Mesodermal cell (in vitro differentiated cells): ENCODE data around the gene PPP6R3.
"Not testable (repeated sequence)": the region's sequence is repeated elsewhere in the genome, so short reads cannot be mapped to it uniquely, and the experiment has no call there.

ENCODE experiments used
- H3K27ac ChIP-seq: 2 replicates; pipeline ENCODE4 v1.7.0; 2013; ENCODE audit warnings: mild to moderate bottlenecking, low read depth, low read length, moderate library complexity; ENCODE audit not compliant: severe bottlenecking
- H3K36me3 ChIP-seq: 2 replicates; pipeline ENCODE4 v1.7.1; 2013; ENCODE audit warnings: mild to moderate bottlenecking, low read length, moderate library complexity; ENCODE audit not compliant: control insufficient read depth, insufficient read depth
- H3K4me1 ChIP-seq: one replicate; pipeline ENCODE4 v1.7.1; 2013; ENCODE audit warnings: mild to moderate bottlenecking, low read length; ENCODE audit not compliant: insufficient read depth, control insufficient read depth, poor library complexity, severe bottlenecking
- H3K4me3 ChIP-seq: 2 replicates; pipeline ENCODE4 v1.7.0; 2013; ENCODE audit warnings: low read length, control low read depth, mild to moderate bottlenecking; ENCODE audit not compliant: insufficient read depth, poor library complexity, severe bottlenecking; ENCODE audit errors: extremely low read depth
- H3K9me3 ChIP-seq: 2 replicates; pipeline ENCODE4 v1.7.1; 2013; ENCODE audit warnings: mild to moderate bottlenecking, low read length, moderate library complexity; ENCODE audit not compliant: control insufficient read depth
- WGBS, 2 experiments: methylation state at CpG; one replicate each; pipeline ENCODE4 v1.1.5; 2013; ENCODE audit warnings: missing lambda C conversion rate in 2 of 2; ENCODE audit not compliant: insufficient coverage in 2 of 2; 5-methylcytosine and 5-hydroxymethylcytosine counted together

The PPP6R3 gene

DNA sequence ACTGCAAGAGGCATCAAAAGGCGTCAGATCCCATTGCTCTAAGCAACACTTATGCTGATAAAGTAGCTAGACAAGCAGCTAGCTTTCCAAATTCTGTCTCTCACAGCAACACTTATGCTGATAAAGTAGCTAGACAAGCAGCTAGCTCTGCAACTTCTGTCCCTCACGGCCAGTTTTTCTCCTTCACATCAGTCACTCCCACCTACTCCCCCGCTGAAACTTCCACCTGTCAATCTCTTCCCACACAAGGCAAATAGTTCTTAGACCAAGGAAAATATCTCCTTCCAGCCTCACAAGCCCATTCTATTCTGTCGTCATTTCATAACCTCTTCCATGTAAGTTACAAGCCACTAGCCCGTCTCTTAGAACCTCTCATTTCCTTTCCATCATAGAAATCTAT lies 168.3 kb downstream of the PPP6R3 start:
- 100% methylated on average over 1 of the region's 5 CpGs; no CpG with 5 or more reads in 1 of the 2 experiments for WGBS, 2 experiments
- not testable (repeated sequence) for H3K9me3 ChIP-seq

DNA sequence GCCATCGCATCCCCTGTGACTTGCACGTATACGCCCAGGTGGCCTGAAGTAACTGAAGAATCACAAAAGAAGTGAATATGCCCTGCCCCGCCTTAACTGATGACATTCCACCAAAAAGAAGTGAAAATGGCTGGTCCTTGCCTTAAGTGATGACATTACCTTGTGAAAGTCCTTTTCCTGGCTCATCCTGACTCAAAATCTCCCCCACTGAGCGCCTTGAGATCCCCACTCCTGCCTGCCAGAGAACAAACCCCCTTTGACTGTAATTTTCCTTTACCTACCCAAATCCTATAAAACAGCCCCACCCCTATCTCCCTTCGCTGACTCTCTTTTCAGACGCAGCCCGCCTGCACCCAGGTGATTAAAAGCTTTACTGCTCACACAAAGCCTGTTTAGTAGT lies 171.8 kb downstream of the PPP6R3 start:
- H3K36me3 ChIP-seq, H3K27ac ChIP-seq, H3K9me3 ChIP-seq, H3K4me3 ChIP-seq, H3K4me1 ChIP-seq: not testable (repeated sequence)
- 88 to 92% methylated on average over 4 to 8 of the region's 8 CpGs for WGBS, 2 experiments

More for the DNA sequence above, 168.3 kb downstream of the PPP6R3 start:
- H3K36me3 ChIP-seq, H3K4me3 ChIP-seq, H3K4me1 ChIP-seq, H3K27ac ChIP-seq: not testable (repeated sequence)

DNA sequence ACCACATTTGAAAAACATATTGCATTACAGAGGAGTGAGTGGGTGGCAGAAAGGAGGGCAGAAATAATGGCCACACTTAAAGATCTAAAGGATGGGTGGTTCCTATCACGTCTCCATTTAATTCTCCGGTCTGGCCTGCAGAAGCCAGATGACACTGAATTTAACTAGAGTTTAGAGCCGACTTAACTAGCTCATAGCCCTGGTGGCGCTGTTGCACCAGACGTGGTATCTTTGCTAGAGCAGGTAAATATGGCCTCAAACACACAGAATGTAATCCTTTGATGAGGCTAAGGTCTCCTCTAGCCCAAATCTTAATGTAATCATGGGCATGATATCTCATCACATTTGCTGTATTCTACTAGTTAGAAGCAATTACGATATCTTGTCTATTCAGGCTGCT lies 172.2 kb downstream of the PPP6R3 start:
- WGBS, 2 experiments: 40 to 41% methylated on average over 5 to 6 of the region's 6 CpGs
- no peaks in the 10 kb centered on the region for H3K36me3 ChIP-seq
- no peaks in the 10 kb centered on the region for H3K4me1 ChIP-seq
- H3K27ac ChIP-seq: no peak overlapping the region
- no peaks in the 10 kb centered on the region for H3K9me3 ChIP-seq
- no peak overlapping the region for H3K4me3 ChIP-seq

DNA sequence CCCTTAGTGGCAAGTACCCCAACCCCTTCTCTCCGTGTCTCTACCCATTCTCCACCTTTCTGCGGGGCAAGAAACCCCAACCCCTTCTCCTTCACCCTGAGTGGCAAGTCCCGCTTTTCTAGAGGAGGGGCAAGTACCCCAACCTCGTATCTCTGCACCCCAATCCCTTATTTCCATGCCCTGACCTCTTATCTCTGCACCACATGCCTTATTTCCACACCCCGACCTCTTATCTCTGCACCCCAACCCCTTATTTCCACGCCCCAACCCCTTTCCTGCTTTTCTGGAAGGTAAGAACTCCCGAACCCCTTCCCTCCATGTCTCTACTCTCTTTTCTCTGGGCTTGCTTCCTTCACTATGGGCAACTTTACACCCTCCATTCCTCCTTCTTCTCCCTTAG lies 174.1 kb downstream of the PPP6R3 start:
- H3K4me1 ChIP-seq, H3K36me3 ChIP-seq, H3K4me3 ChIP-seq, H3K9me3 ChIP-seq, H3K27ac ChIP-seq: not testable (repeated sequence)
- 89 to 94% methylated on average over 2 to 7 of the region's 7 CpGs for WGBS, 2 experiments

DNA sequence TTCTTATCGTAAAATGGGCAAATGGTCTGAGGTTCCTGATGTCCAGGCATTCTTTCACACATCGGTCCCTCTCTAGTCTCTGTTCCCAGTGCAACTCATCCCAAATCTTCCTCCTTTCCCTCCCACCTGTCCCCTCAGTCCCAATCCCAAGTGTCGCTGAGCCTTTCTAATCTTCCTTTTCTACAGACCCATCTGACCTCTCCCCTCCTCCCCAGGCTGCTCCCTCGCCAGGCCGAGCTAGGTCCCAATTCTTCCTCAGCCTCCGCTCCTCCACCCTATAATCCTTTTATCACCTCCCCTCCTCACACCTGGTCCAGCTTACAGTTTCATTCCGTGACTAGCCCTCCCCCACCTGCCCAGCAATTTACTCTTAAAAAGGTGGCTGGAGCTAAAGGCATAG lies 174.6 kb downstream of the PPP6R3 start:
- not testable (repeated sequence) for H3K27ac ChIP-seq, H3K9me3 ChIP-seq, H3K4me3 ChIP-seq, H3K36me3 ChIP-seq, H3K4me1 ChIP-seq
- WGBS, 2 experiments: 74 to 92% methylated on average over 2 to 3 of the region's 7 CpGs

DNA sequence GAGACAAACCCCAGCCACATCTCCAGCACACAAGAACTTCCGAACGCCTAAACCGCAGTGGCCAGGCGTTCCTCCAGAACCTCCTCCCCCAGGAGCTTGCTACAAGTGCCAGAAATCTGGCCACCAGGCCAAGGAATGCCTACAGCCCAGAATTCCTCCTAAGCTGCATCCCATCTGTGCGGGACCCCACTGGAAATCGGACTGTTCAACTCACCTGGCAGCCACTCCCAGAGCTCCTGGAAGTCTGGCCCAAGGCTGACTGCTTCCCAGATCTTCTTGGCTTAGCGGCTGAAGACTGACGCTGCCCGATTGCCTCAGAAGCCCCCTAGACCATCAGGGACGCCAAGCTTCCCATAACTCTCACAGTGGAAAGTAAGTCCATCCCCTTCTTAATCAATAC lies 175.3 kb downstream of the PPP6R3 start:
- H3K36me3 ChIP-seq, H3K27ac ChIP-seq, H3K4me1 ChIP-seq, H3K9me3 ChIP-seq, H3K4me3 ChIP-seq: not testable (repeated sequence)
- 91 to 95% methylated on average over 6 of the region's 10 CpGs for WGBS, 2 experiments

DNA sequence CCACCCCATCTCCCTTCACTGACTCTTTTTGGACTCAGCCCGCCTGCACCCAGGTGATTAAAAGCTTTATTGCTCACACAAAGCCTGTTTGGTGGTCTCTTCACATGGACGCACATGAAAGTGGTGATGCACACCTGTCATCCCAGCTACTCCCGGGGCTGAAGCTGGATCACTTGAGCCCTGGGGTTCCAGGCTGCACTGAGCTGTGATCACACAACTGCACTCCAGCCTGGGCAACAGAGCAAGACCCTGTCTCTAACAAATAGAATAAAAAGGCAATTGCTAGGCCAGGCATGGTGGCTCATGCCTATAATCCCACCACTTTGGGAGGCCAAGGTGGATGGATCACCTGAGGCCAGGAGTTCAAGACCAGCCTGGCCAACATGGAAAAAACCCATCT lies 178.8 kb downstream of the PPP6R3 start:
- WGBS, 2 experiments: 57 to 80% methylated on average over 3 of the region's 3 CpGs

DNA sequence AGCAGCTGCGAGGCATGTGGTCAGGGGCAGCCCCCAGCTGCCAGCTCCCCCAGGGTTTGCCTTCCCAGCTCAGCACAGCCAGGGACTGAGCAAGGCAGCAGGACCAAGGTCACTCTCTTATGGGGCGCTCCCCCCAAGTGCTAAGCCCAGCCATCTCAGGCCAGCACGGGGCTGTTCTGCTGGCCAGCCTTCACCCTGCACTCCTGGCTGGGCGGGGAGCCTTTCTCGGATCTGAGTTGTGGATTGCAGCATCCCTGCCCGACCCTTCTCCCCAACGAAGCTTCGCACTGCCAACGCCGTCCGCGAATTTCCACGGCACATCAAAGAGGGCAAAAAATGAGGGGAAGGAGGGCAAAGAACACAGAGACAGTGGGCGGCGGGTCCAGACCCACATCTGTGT lies 181.3 kb downstream of the PPP6R3 start:
- Histone ChIP-seq H3K36me3 (no peaks in the 10 kb centered on the region), H3K9me3 (peaks cover 2% of the 10 kb centered on the region), H3K27ac (no peak overlapping the region), H3K4me1 (no peaks in the 10 kb centered on the region), H3K4me3 (no peak overlapping the region)
- 90 to 92% methylated on average over 13 of the region's 15 CpGs for WGBS, 2 experiments

More for the DNA sequence above, 178.8 kb downstream of the PPP6R3 start:
- not testable (repeated sequence) for H3K36me3 ChIP-seq, H3K4me3 ChIP-seq, H3K9me3 ChIP-seq, H3K4me1 ChIP-seq, H3K27ac ChIP-seq

DNA sequence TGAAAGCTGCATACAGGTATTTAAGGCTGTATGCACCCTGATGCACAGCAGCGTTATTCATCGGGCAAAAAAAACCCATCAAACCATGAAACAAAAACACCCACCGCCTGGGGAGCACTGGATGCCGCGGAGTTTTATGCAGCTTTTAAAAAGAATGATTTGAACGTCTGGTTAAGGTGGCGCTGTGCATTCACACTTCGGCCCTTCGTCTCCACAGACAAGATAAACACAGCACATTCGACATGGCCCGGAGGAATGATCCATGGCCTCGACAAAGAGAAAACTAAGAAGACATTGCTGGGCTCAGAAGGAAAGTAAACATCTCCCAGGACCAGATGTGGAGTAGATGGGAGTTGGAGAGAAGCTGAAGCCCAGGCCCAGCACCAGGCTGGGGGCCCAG lies 183.0 kb downstream of the PPP6R3 start:
- WGBS, 2 experiments: 70 to 80% methylated on average over 6 to 8 of the region's 12 CpGs
- Histone ChIP-seq H3K4me1 (no peaks in the 10 kb centered on the region), H3K36me3 (no peaks in the 10 kb centered on the region), H3K4me3 (no peak overlapping the region), H3K9me3 (peaks cover 5% of the 10 kb centered on the region), H3K27ac (no peak overlapping the region)

DNA sequence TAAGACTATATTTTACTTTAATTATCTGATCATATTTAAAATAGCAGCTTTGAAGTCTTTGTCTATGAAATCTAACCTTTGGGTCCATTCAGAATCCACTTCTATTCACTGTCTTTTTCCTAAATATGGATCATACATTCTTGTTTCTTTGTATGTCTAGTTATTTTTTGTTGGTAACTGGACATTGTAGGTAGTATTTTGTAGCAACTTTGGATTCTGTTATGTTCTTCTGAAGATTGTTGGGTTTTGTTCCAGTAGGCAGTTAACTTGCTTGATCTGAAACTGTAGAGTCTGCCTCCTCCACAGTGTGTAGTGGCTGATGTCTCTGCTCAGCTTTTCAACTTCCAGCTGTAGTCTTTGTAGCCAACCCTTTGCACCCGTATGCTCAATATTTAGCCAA lies 186.3 kb downstream of the PPP6R3 start:
- WGBS, 2 experiments: 71 to 83% methylated on average over 1 of the region's 1 CpG
- no peak overlapping the region for H3K27ac ChIP-seq

DNA sequence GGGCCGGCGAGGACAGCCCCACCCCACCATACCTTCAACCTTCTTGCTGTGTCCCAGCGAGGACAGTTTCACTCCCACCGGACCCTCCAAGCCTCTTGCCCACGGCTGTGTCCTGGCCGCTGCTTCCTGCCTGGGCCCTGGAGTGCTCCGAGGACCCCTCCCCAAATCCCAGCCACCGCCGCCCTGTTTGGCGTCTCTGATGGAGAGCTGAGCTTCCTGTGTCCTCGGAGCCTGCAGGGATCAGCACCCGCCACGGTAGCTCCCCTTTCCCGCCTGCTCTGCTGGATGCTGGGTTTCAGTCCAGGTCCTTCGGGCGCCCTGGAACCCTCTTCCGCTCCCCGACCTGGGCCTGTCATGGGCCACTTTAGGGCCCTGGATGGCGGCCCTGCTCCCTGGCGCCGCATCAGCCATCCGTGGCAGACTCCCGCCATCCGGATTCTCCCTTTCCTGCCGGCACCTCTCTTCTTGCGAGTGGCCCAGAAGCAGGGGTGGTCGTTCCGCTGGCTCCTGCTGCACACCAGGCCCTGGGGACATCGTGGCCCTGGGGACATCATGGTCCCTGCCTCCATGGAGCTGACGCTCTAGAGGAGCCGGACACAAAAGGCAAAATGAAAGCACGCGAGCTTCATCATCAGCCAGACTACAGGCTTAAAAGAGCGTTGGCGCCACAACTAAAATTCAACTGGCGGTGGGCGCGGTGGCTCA lies 189.5 kb downstream of the PPP6R3 start:
- WGBS, 2 experiments: 90 to 92% methylated on average over 34 to 37 of the region's 38 CpGs
- H3K36me3 ChIP-seq: no peaks in the 10 kb centered on the region
- no peak overlapping the region for H3K4me3 ChIP-seq
- H3K9me3 ChIP-seq: peaks cover 6% of the 10 kb centered on the region
- H3K4me1 ChIP-seq: peaks cover 13% of the 10 kb centered on the region
- H3K27ac ChIP-seq: no peak overlapping the region

More for the DNA sequence above, 186.3 kb downstream of the PPP6R3 start:
- Histone ChIP-seq H3K36me3 (no peaks in the 10 kb centered on the region), H3K9me3 (peaks cover 5% of the 10 kb centered on the region), H3K4me3 (no peak overlapping the region), H3K4me1 (peaks cover 8% of the 10 kb centered on the region)
